Neural crest cell (in vitro differentiated cells): Measurements from ENCODE around the gene BIRC3. TPM values are rescaled to one million over a fixed set of nuclear protein-coding genes. Genes with fewer than 3 reads are reported as not detected.
A peak's percentile ranks its signal among the peaks of the same experiment; 100 is the strongest.

Source experiments
- DNase-seq: peaks from one replicate; pipeline ENCODE4 v3.0.0; 2021; ENCODE audit warnings: low read depth, mixed read lengths, low spot score
- H3K27ac Mint-ChIP-seq: one replicate; pipeline ENCODE4 v1.8.0; 2021; ENCODE audit warnings: mild to moderate bottlenecking, mixed read lengths; ENCODE audit not compliant: unreplicated experiment
- H3K27me3 Mint-ChIP-seq: 2 replicates; pipeline ENCODE4 v1.8.0; 2021; ENCODE audit warnings: low read depth, mild to moderate bottlenecking, mixed read lengths
- H3K36me3 Mint-ChIP-seq: 2 replicates; pipeline ENCODE4 v1.8.0; 2021; ENCODE audit warnings: low read depth, mild to moderate bottlenecking, mixed read lengths
- H3K4me1 Mint-ChIP-seq: 2 replicates; pipeline ENCODE4 v1.8.0; 2021; ENCODE audit warnings: mixed read lengths
- H3K4me3 Mint-ChIP-seq: one replicate; pipeline ENCODE4 v1.8.0; 2021; ENCODE audit warnings: mild to moderate bottlenecking, mixed read lengths
- H3K9me3 Mint-ChIP-seq: 2 replicates; pipeline ENCODE4 v1.8.0; 2021; ENCODE audit warnings: mixed read lengths
- CTCF ChIP-seq: fragments of 200-600 bp; sonication (generic); conservative IDR thresholded peaks from 2 replicates; pipeline ENCODE4 v1.5.0; 2021; ENCODE audit warnings: antibody characterized with exemption, mild to moderate bottlenecking
- total RNA-seq: library from RNA; stranded (reverse); gene quantifications from 2 replicates; pipeline ENCODE4 v1.2.1, GENCODE V29; 2021

The BIRC3 gene
- total RNA-seq, 1 donor from 2014 or later = 0.33 TPM

GRCh38 chr11:102375720-102376399 is 58.6 kb downstream of the BIRC3 start:
- Mint-ChIP-seq H3K4me3 (no peak overlapping the region), H3K36me3 (peaks cover 20% of the 10 kb centered on the region), H3K27me3 (no peaks in the 10 kb centered on the region), H3K4me1 (peaks cover 21% of the 10 kb centered on the region), H3K27ac (no peak overlapping the region), H3K9me3 (no peaks in the 10 kb centered on the region)
- no peak for DNase-seq
- no peak for TF ChIP-seq CTCF

GRCh38 chr11:102377891-102378290 is 60.6 kb downstream of the BIRC3 start:
- H3K27ac Mint-ChIP-seq = peak overlapping the region; percentile 67
- peaks cover 21% of the 10 kb centered on the region for H3K4me1 Mint-ChIP-seq
- no peak for TF ChIP-seq CTCF
- no peak for DNase-seq
- no peaks in the 10 kb centered on the region for H3K27me3 Mint-ChIP-seq
- peaks cover 19% of the 10 kb centered on the region for H3K36me3 Mint-ChIP-seq
- H3K4me3 Mint-ChIP-seq = no peak overlapping the region
- no peaks in the 10 kb centered on the region for H3K9me3 Mint-ChIP-seq

GRCh38 chr11:102378818-102379217 is 61.5 kb downstream of the BIRC3 start:
- no peak overlapping the region for H3K27ac Mint-ChIP-seq
- H3K27me3 Mint-ChIP-seq = no peaks in the 10 kb centered on the region
- H3K4me3 Mint-ChIP-seq = no peak overlapping the region
- peaks cover 21% of the 10 kb centered on the region for H3K4me1 Mint-ChIP-seq
- H3K9me3 Mint-ChIP-seq = no peaks in the 10 kb centered on the region
- no peak for DNase-seq
- H3K36me3 Mint-ChIP-seq = peaks cover 15% of the 10 kb centered on the region
- no peak for TF ChIP-seq CTCF

- peaks cover 19% of the 10 kb centered on the region for H3K36me3 Mint-ChIP-seq
- H3K27ac Mint-ChIP-seq = no peak overlapping the region
- no peaks in the 10 kb centered on the region for H3K27me3 Mint-ChIP-seq
- peaks cover 12% of the 10 kb centered on the region for H3K4me1 Mint-ChIP-seq
- no peak overlapping the region for H3K4me3 Mint-ChIP-seq
- TF ChIP-seq CTCF = no peak
- DNase-seq = no peak
- H3K9me3 Mint-ChIP-seq = no peaks in the 10 kb centered on the region
Observed at GRCh38 chr11:102382384-102382783, 65.1 kb downstream of the BIRC3 start.

- Mint-ChIP-seq H3K4me3 (no peak overlapping the region), H3K36me3 (peaks cover 20% of the 10 kb centered on the region), H3K27me3 (no peaks in the 10 kb centered on the region), H3K4me1 (peaks cover under 1% of the 10 kb centered on the region), H3K27ac (no peak overlapping the region), H3K9me3 (no peaks in the 10 kb centered on the region)
- no peak for TF ChIP-seq CTCF
- DNase-seq = no peak
Observed at GRCh38 chr11:102383839-102384238, 66.6 kb downstream of the BIRC3 start.
